GM21825 (cell line): ENCODE data around the gene DBNL.

Experiments
- ATAC-seq: cut with Tn5 transposase; IDR thresholded peaks from one replicate; pipeline ENCODE4 v1.9.1; 2021; ENCODE audit warnings: mild to moderate bottlenecking, moderate library complexity; ENCODE audit not compliant: unreplicated experiment

The DBNL gene

DNA sequence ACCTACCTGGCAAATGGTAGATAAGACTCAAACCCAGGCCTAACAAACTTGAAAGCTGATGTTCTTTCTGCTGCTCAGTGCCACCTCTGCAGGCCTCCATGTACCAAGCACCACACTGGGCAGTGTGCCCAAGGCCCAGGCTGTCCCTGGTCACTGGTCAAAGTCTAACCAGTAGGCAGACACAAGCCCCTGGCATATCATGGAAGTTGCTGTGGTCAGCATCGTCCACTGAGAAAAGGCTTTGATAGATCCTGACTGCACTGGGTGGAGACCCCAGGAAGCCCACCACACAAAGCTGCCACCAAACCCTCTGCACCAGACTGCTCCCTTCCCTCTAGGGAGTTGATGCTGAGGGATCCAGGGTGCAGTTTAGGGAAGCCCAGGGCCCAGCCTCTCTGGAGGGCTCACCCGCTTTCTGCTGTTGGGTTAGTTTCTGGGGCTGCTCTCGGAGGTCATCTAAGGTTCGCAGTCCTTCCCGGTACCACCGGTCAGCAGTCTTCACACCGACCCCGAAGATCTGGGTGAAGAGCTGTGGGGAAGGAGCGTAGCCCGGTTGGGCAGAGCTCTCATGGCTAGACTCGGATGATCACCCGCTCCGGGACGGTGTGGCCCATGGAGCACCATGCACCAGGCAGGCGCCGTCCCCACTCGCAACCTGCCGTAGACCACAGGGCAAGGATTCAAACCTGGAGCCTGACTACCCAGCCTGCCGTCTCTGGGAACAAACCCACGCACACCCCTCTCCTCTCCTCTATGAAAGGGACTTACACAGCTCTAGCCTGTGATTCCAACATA is 31.8 kb downstream of the DBNL start:
- ATAC-seq: no peak

DNA sequence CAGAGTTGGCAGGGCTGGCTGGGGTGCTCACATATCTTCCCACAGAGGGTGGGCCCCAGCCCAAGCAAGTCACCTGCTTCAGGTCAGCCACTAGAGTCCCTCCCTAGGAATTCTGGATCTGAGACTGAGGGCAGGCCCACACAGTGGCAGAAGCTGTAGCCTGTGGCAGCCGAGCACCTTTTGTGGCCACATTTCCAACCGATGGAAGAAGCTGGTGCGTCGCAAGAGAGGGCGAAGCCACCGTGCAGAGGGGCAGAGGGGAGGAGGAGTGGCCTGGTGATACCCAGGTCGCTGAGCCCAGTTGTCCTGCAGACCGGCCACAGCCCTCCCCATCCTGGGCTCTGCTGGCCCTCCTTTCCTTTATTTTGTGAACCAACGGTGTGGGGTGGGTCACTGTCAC is 32.6 kb downstream of the DBNL start:
- ATAC-seq: no peak

DNA sequence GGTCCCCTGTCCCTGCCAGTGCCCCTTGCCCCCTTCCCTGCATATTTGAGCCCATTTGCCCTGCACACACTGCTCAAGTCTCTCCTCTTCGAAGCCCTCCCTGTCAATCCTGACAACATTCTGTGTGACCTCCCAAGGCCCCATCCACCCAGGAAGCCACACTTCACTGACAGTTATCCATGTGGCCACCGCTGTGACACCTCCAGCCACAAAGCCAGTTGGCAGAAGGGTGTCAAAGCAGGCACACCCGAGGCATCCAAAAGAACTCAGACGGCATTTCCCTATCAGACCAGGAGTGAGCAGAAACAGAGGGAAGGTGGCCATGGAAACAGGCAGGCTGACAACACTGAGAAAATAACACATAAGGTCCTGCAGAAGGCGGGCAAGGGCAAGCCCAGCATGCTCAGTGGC is 33.2 kb downstream of the DBNL start:
- no peak for ATAC-seq

DNA sequence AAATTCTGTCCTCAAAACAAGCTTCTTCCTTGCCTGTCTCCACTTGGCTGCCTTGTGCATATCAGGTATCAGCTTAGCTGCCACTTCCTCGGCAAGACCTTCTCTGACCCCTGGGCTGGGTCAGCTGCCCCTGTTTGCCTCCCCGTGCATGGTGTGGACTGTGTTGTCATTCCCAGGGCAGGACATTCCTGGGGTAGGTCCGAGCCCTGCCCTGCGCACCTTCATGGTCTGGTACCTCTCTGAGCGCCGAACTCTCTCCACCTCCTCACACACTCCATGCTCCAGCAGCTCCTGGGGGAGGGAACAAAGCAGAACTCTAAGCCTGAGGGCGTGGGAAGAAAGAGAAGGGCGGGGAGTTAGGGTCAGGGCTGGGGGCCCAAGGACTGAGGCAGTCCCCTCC is 34.0 kb downstream of the DBNL start:
- ATAC-seq: no peak

DNA sequence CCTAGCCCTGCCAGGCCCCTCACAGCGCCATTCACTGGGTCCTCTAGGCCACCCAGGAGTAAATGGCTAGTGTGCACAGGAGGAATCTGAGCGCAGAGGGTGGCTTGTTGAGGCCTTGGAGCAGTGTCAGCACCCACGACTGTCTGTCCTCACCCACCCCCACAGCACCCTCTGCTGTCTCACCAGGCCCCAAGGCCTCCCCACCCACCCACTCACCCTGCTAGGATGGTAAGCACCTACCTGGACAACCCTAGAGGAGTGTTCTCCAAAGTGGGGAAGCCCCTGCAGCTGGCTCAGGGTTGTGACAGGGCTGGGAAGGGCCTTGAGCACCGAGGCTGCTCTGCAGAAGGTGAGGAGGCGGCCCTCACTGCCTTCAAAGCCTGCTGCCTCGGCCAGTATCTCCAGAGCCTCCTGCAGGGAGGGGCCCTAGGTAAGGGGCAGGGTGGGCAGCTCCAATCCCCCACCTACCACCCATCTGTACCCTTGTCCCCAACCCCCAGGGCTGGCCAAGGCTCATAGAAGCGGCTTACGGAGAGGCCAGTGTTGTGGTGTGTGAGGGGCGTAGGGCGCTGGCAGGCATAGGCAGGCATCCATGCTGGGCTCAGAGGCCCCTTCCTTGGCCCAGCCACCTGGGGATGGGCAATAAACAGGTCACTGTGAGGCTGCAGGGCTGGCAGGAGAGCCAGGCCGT is 35.0 kb downstream of the DBNL start:
- ATAC-seq: no peak

DNA sequence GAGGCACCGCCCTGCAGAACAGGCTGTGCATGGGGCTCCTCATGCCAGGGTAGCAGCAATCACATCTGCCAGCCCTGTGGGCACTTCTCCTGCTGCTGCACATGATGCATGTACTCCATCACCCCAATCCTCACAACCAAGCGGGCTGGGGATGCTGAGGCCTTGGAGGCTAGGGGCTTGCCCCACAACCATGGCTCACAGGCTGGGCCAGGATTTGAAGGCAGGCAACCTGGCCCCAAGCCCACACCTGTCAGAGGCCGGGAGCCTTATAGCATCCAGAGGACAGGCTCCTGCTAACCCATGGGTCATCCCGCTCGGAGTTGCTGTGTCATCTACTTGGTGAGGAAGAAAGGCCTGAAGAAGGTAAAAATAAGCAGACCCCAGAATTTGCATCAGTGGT is 35.6 kb downstream of the DBNL start:
- no peak for ATAC-seq

DNA sequence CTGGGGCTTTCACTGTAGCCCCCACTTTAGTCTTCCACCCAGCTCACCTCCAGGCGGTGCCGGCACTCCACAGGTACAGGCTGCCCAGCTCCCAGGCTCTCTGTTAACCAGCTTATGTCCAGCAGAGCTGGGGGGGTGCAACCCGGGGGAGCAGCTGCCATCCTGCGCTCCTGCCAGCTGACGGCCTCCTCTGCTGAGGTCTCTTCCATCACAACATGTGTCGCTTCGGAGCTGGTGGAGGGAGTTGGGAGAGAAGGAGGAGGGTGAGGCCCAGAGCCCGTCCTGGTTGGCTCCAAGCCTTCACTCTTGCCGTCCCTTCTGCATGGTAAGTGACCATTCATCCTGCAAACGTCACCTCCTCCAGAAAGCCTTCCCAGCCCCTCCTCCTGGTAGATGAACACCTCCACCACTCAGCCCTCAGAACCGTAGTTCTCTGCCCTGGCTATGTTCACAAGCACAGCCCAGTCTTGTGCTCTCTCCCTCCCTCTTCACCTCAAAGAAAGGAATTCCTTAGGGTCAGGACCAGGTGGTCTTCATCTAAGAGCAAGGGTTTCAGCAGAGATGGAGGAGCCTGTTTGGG is 36.3 kb downstream of the DBNL start:
- ATAC-seq: no peak

DNA sequence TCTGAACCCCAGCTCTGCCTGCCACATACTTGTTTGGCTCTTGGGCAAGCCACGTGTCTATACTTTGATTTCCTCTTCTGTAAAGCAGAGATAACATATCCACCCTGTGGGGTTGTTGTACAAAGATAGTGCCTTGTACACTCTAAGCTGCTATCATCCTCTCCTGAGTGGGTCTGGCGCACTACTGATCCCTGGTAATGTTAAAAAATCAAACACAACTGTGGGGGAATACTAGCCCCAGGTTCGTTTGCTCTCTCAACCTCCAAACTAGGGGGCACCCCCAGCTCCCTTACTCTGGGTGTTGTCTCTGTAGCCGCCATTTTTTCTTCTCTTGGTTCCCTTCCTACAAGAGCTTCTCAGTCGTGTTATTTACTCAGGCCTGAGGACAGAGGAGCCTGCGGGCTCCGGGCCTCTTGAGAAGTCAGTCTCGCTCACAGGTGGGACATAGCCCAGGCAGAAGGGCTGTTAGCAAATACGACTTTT is 36.8 kb downstream of the DBNL start:
- no peak for ATAC-seq

DNA sequence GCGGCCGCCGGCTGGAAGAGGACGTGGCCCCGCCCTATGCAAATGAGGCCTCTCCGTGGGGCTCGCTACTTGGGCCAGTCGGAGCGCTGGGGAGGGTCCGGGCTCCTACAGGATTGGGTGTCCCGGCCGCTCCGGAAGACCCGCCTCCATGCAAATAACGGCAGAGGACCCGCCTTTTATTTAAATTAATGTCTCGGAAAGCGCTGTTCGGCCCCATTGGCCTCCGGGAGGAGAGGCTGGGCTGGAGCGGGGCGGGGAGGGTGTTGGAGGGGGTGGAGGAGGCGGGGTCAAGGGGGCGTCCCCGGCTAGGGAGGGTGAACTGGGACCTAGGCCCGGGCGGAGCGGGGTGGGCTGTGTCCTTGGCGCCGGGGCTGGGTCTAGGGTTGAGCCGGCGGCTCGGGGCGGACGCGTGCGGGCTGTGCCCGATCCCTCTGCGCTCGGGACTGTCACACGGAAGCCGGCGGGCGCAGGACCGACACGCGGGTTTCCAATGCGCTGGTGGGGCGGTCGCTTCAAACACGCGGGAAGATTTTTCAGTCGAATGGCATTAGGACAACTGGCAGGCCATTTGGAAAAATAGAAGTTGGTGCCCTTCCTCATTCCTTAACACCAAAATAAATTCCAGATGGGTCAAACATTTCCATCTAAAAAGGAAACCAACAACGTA is 38.2 kb downstream of the DBNL start:
- peak; percentile 90 for ATAC-seq

DNA sequence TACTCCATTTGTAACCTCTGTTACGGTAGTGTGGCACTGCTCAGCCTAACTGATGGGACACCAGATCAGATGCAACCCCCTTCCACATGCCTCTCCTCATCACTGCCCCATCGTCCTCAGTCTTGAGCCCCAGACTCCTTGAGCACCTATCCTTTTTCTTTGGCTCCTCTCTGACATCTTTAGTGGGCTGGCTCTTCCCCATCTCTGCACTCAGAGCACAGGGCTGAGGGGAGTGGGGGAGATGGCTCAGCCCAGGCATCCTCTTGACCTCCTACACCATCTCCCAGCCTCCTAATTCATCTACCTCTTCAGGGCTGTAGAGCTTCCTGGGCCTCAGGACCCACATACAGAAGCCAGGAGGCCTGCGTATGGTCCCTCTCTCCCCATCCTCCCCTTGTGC is 39.3 kb downstream of the DBNL start:
- no peak for ATAC-seq

DNA sequence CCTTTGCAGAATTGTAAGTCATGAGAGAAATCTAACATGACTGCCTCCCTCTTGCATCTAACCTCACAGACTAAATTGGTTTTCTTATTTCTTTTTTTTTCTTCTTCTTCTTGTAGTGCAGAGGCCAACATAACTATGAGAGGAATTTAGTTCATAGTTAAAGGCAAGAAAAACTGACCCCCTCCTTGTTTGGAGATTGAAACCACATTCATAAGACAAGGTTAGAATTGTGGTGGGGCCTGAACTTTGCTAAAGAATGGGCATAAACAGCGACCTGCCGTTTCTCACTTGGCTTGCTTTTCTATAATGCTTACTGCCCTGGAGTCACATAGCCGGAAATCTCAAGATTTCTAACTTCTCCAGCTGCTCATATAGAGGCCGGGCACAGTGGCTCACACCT is 40.2 kb downstream of the DBNL start:
- no peak for ATAC-seq

DNA sequence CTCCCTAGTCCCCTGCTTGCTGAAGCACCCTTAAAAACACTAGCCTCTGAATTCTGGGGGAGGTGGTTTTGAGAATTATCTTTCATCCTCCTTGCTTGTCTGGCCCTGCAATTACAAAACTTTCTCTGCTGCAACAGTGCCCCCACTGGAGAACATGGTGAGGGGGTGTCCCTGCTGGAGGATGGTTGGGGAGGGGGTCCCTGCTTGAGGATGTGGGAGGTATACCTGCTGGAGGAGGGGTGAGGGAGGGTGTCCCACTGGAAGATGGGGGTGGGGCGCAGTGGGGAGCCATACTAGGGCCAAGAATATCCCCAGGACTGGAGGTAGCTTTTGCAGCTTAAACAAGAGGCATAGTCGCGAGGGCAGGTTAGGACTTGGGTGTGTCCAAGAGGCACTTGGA is 41.0 kb downstream of the DBNL start:
- no peak for ATAC-seq

DNA sequence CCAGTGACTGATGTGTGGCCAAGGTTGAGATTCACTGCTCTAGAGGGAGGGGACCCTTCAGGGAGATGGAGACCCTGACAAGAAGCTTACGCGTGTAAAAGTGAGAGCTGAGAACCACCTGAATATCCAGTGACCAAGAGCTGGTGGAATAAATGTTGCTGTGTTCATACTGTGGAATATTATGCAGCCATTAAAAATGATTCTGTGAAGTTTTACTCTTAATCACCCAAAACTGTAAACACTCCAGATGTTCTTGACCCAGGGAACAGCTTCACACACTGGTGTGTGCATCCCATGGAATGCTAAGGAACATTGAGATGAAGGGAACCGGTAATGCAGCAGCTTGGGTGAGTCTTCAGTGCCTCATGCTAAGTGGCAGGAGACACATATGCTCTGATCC is 42.1 kb downstream of the DBNL start:
- no peak for ATAC-seq

DNA sequence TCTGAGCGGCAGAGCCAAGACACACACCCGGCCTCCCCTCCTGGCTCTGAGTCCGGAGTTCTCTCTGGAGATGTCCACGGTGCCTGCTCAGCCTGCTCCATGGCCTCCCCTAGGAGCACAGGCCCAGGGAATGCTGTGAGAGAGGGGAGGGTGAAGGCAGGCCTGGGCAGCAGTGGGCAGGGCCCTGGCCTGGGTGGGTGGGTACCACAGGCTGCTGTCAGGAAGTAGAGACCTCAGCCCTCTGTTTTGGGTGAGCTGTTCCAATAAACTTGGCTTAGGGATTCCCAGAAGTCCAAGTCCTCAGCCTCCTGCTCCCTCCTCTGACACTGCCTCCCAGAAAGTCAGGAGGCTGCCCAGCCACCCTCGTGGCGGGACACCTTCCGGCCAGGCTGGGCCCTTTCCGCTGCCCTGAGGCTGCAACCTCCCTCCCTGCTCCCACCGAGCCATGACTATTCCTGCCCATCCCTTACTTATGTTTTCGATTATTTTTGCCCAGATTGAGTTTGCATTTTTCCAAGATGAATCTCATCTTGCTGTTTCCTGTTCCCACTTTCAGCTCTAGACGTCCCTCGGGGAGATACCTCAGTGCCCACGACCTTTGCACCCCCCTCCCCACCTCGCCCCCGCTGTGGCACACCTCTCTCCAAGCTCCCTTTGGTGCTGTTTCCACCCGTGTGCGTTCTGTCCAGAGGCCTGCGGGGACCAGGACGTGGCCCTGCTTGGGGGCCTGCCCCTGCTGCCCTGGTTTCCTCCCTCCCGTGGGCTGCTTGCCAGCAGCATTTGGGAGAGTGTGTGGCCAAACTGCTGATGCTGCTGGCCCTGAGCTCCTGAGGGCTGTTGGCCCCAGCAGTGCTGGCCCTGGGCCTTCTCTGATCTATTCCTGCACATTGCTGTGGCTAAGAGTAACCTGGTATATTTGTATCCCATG is 43.7 kb downstream of the DBNL start:
- ATAC-seq: no peak

DNA sequence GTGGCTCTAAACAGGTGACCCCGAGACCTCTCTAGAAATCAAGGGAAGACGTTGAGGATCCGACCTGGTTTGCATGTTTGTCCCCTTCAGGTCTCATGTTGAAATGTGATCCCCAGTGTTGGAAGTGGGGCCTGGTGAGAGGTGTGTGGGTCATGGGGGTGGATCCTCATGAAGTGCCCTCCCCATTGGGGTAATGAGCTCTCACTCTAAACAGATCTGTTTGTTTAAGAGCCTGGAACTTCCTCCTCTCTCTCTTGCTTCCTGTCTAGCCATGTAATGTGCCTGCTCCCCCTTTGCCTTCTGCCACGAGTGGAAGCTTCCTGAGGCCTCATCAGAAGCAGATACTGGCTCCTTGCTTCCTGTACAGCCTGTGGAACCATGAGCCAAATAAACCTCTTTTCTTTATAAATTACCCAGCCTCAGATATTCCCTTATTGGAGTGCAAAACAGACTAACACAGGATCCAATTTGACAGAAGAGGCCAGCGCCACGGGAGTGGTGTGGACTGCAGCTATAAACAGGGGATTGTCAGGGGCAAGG is 48.7 kb downstream of the DBNL start:
- no peak for ATAC-seq

DNA sequence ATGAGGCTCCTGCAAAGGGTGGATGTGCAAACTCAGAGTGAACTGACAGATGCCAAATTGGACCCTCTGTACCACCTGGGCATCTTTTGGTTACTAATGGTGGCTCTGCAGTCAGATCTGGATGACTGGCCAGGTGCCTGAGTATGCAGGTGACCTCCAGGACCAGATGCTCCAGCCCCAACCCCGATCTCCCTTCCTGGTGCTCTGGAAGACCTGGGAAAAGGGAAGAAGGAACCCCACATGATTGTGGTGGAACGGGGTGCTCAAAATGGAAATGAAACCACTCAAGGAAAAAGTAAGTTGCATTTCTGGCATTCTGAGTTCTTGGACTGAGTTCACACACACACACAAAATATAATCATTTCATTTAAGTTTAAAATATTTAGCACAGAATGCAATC is 49.9 kb downstream of the DBNL start:
- no peak for ATAC-seq

DNA sequence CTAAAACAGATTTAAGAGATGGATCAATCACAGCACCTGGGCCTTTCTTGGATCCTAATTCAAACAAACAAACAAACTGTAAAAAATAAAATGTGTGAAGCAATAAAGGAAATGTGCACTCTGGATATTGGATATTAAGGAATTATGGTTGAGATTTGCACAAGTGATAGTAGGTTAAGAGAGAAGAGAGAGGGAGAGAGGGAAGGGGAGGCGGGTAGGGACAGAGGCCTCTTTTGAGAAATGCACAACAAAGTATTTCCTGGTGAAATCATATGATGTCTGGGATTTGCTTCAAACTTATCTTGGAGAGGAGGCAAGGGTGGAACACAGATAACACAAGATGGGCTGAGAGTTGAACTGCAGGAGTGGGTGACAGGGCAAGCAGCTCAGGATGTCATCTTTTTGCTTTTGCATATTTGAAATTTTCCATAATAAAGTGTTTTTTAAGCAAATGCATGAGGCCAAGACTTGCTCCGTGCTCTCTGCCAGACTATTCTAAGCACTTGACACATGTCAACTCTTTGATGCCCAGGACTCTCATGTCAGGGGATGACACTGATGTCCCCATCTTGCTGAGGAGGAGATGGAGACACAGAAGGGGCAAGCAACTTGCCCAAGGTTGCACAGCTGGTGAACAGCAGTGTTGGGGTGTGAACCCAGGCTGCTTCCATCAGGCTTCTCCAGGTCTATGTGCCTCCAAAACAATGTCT is 50.5 kb downstream of the DBNL start:
- no peak for ATAC-seq

DNA sequence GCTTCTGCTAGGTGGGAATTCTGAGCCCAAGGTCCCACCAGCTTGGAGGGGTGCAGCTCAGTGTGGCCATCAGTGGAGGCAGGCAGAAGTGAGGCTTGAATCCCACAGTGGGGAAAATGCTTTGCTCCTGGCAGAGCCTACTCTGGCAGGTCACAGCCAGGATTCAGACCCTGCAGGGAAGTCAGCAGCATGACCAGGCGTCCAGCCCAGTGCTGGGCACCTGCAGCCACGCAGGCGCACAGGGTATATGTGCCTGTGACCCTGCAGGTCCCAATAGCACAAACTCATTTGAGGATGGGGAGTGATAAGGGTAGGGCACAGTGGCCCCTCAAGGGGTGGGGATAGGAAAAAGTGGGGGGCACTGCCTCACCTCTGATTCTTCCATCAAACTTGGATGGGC is 51.3 kb downstream of the DBNL start:
- ATAC-seq: no peak

DNA sequence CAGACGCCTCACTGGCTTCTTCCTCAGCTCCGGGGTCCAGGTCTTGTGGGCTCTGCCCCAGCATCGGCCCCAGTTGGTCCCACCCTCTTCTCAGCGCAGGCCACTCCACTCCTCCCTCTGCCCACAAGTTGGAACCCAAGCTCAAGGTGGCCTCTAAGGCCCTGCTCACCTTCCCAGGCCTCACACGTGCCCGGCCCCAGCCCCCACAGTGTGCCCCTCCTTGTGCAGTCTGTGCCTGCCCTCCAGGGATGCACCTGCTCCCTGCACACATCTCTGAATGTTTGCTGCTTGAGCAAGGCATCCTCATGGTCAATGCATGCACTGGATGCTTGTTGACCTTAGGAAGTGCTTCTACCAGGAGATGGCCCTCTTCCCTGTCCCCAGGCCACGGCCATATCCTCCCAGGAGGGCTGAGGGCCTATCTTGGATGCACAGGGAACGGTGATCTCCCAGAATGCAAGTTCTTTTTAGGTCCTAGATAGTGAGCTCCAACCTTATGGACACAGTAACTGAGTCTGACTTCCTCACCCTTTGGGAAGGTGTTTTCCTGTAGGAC is 51.9 kb downstream of the DBNL start:
- no peak for ATAC-seq
